Activated T-helper 1 cell treated with Interleukin-2 at 50 U/mL for 16 hours (primary cell): ENCODE measurements around the gene PPFIBP1.
A peak's percentile ranks its signal among the peaks of the same experiment; 100 is the strongest.
"Not testable (repeated sequence)": the region's sequence is repeated elsewhere in the genome, so short reads cannot be mapped to it uniquely, and the experiment has no call there.

Experiments
- DNase-seq: peaks from one replicate; pipeline ENCODE4 v3.0.0-alpha.2; 2020; ENCODE audit warnings: low read depth

Gene PPFIBP1

GRCh38 chr12:27709932-27710591 lies 186.1 kb downstream of the PPFIBP1 start:
- DNase-seq = no peak

- peak; percentile 80 for DNase-seq
Observed at GRCh38 chr12:27710592-27711316, 186.7 kb downstream of the PPFIBP1 start, which contains the start of gene MRPS35. Gene MRPS35 (plus strand): TSS chr12:27710832. CDS start chr12:27710844, 12 bp downstream.

- no peak for DNase-seq
Observed at GRCh38 chr12:27711317-27711682, 187.3 kb downstream of the PPFIBP1 start.

GRCh38 chr12:27711967-27712366 lies 188.0 kb downstream of the PPFIBP1 start:
- DNase-seq = no peak

- DNase-seq = no peak
Observed at GRCh38 chr12:27723212-27723611, 199.2 kb downstream of the PPFIBP1 start.

- no peak for DNase-seq
Observed at GRCh38 chr12:27730097-27730588, 206.1 kb downstream of the PPFIBP1 start.

GRCh38 chr12:27732281-27732680 lies 208.3 kb downstream of the PPFIBP1 start:
- DNase-seq = no peak

- no peak for DNase-seq
Observed at GRCh38 chr12:27733052-27733656, 209.1 kb downstream of the PPFIBP1 start.

GRCh38 chr12:27733791-27734190 lies 209.8 kb downstream of the PPFIBP1 start:
- no peak for DNase-seq

- not testable (repeated sequence) for DNase-seq
Observed at GRCh38 chr12:27734321-27734720, 210.3 kb downstream of the PPFIBP1 start.

- DNase-seq = no peak
Observed at GRCh38 chr12:27743601-27744000, 219.6 kb downstream of the PPFIBP1 start.
